Dermis blood vessel endothelial cell (primary cell): ENCODE results near the gene G6PD. TPM values are rescaled to one million over a fixed set of nuclear protein-coding genes. Genes with fewer than 3 reads are reported as not detected.
"Not testable (repeated sequence)": the region's sequence is repeated elsewhere in the genome, so short reads cannot be mapped to it uniquely, and the experiment has no call there.

Experiments
- DNase-seq: peaks from one replicate; pipeline ENCODE4 v3.0.0; 2010
- total RNA-seq: library from RNA; depleted of rRNA; stranded (reverse); fragments of >200 nt; gene quantifications from 2 replicates; pipeline ENCODE4 v1.2.3, GENCODE V29; 2014

Gene G6PD
- 29.1 and 117 TPM in 2 replicates for total RNA-seq

GRCh38 chrX:154546354-154547244 lies at the start of gene G6PD:
Gene G6PD (minus strand): TSS chrX:154546846. CDS start chrX:154546155, 691 bp downstream.
- DNase-seq = peak; percentile 73

GRCh38 chrX:154595559-154596249 lies 49.1 kb upstream of the G6PD start:
- no peak for DNase-seq

- DNase-seq = no peak
These were observed 47.8 kb upstream of the G6PD start for GRCh38 chrX:154594491-154594890.

GRCh38 chrX:154593201-154593600 lies 46.6 kb upstream of the G6PD start:
- no peak for DNase-seq

GRCh38 chrX:154592505-154592904 lies 45.9 kb upstream of the G6PD start:
- DNase-seq = no peak

GRCh38 chrX:154590415-154590814 lies 43.8 kb upstream of the G6PD start:
- DNase-seq = not testable (repeated sequence)

GRCh38 chrX:154584585-154585183 lies 38.0 kb upstream of the G6PD start, which contains the start of gene CTAG1A:
Gene CTAG1A (plus strand): TSS chrX:154585133. CDS start chrX:154585207, 74 bp downstream.
- DNase-seq = not testable (repeated sequence)

- DNase-seq = not testable (repeated sequence)
These were observed 36.3 kb upstream of the G6PD start for GRCh38 chrX:154582994-154583393.

- not testable (repeated sequence) for DNase-seq
These were observed 28.4 kb upstream of the G6PD start for GRCh38 chrX:154575076-154575475.

GRCh38 chrX:154573061-154573460 lies 26.4 kb upstream of the G6PD start:
- not testable (repeated sequence) for DNase-seq

GRCh38 chrX:154570361-154570760 lies 23.7 kb upstream of the G6PD start:
- not testable (repeated sequence) for DNase-seq

- not testable (repeated sequence) for DNase-seq
These were observed 15.6 kb upstream of the G6PD start for GRCh38 chrX:154562295-154562694.

- not testable (repeated sequence) for DNase-seq
These were observed 13.7 kb upstream of the G6PD start for GRCh38 chrX:154560326-154560725.

GRCh38 chrX:154558896-154559295 lies 12.2 kb upstream of the G6PD start:
- DNase-seq = not testable (repeated sequence)

GRCh38 chrX:154558060-154558690 lies 11.5 kb upstream of the G6PD start:
- DNase-seq = not testable (repeated sequence)

GRCh38 chrX:154552112-154552806 lies 5.6 kb upstream of the G6PD start:
- DNase-seq = not testable (repeated sequence)

GRCh38 chrX:154549766-154550165 lies 3.1 kb upstream of the G6PD start:
- no peak for DNase-seq

- no peak for DNase-seq
These were observed 1.3 kb upstream of the G6PD start for GRCh38 chrX:154548028-154548316.

- peak; percentile 90 for DNase-seq
These were observed 790 bp upstream of the G6PD start, which contains the start of gene IKBKG for GRCh38 chrX:154547245-154548027. Gene IKBKG (plus strand): TSS chrX:154547620. CDS start chrX:154552003, 4,383 bp downstream.

- no peak for DNase-seq
These were observed 872 bp downstream of the G6PD start for GRCh38 chrX:154545673-154546274.
